Nephron progenitor cell (in vitro differentiated cells): ENCODE results near the gene KRCC1.
A peak's percentile ranks its signal among the peaks of the same experiment; 100 is the strongest.

Experiments
- DNase-seq: peaks from one replicate; pipeline ENCODE4 v3.0.0; 2021
- H3K27ac Mint-ChIP-seq: 2 replicates; pipeline ENCODE4 v1.8.0; 2021; ENCODE audit warnings: mild to moderate bottlenecking, moderate library complexity, mixed read lengths
- H3K27me3 Mint-ChIP-seq: 2 replicates; pipeline ENCODE4 v1.8.0; 2021; ENCODE audit warnings: mild to moderate bottlenecking, low read depth, mixed read lengths; ENCODE audit not compliant: poor library complexity
- H3K36me3 Mint-ChIP-seq: 2 replicates; pipeline ENCODE4 v1.8.0; 2021; ENCODE audit warnings: low read depth, mixed read lengths
- H3K4me1 Mint-ChIP-seq: 2 replicates; pipeline ENCODE4 v1.8.0; 2021; ENCODE audit warnings: mixed read lengths
- H3K4me3 Mint-ChIP-seq: 2 replicates; pipeline ENCODE4 v1.8.0; 2021; ENCODE audit warnings: mild to moderate bottlenecking, moderate library complexity, mixed read lengths
- H3K9me3 Mint-ChIP-seq: 2 replicates; pipeline ENCODE4 v1.8.0; 2021; ENCODE audit warnings: mild to moderate bottlenecking, moderate library complexity, mixed read lengths
- TF ChIP-seq, protein P1 (sequence below): fragments of 200-600 bp; sonication (generic); IDR thresholded peaks from 2 replicates; pipeline ENCODE4 v1.5.0; 2021; ENCODE audit warnings: antibody characterized with exemption

The KRCC1 gene

DNA sequence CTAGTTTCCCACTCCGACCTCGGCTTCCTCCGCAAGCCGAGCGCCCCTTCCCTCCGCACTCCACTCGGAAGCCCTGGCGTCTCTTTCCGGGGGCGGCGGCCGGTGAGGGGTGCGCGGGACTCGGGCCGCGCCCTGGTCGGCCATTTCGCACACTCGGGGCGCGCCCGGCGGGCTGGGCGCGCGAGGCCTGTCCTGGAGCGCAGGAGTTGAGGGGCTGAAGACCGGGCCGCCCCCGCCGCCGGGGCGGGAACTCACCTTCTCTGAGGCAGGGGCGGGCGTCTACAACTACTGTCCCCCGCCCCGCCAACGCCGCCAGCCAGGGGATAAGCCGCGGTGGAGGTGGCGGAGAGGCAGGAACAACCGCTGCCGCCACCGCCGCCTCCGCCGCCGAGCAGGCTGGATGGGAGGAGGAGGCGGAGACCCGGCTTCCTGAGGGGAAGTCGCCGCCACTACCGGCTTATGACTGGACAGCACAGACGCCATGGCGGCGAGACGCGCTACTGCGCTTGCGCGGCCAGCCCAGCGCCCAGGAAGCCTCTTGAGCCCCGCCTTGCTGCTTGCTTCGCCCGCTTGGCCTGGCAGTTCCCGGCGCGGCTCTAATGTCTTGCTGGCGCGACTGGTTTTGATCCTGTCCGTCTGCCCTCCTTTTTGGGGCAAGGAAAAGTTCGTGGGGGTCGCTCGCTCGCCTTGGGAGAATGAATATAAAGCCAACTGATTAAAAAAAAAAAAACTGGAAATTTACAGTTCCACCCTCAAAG is at the start of gene KRCC1:
KRCC1 (minus strand) TSS at position 413 of the 758 bp plus-strand sequence. CDS start 27,220 bp downstream, outside the sequence.
- Mint-ChIP-seq H3K9me3 (no peaks in the 10 kb centered on the region), H3K27ac (peak within 1 kb of the TSS; percentile 88), H3K4me3 (peak within 1 kb of the TSS; percentile 97), H3K27me3 (peaks cover 12% of the 10 kb centered on the region), H3K4me1 (peaks cover 40% of the 10 kb centered on the region), H3K36me3 (peaks cover 26% of the 10 kb centered on the region)
- TF ChIP-seq, protein P1, sequence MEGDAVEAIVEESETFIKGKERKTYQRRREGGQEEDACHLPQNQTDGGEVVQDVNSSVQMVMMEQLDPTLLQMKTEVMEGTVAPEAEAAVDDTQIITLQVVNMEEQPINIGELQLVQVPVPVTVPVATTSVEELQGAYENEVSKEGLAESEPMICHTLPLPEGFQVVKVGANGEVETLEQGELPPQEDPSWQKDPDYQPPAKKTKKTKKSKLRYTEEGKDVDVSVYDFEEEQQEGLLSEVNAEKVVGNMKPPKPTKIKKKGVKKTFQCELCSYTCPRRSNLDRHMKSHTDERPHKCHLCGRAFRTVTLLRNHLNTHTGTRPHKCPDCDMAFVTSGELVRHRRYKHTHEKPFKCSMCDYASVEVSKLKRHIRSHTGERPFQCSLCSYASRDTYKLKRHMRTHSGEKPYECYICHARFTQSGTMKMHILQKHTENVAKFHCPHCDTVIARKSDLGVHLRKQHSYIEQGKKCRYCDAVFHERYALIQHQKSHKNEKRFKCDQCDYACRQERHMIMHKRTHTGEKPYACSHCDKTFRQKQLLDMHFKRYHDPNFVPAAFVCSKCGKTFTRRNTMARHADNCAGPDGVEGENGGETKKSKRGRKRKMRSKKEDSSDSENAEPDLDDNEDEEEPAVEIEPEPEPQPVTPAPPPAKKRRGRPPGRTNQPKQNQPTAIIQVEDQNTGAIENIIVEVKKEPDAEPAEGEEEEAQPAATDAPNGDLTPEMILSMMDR = no peak
- peak; percentile 94 for DNase-seq

DNA sequence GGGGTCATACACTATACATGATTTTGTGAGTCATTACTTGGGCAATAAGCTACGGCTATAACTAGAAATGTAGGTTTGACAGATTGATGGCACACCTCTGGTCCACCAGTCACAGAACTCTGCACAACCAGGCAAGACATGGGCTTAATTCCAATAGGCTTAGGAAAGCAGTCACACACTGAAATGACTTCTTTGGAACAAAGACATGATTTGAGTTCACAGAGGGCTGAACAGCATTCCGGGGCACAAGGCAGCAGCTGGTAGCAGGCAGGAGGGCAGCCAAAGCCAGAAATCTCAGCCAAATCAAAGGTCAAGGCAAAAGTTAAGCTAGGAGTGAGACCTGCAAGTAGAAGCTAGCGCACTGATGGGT is 44.9 kb upstream of the KRCC1 start:
- H3K9me3 Mint-ChIP-seq = no peaks in the 10 kb centered on the region
- H3K27me3 Mint-ChIP-seq = peaks cover 19% of the 10 kb centered on the region
- H3K4me1 Mint-ChIP-seq = peaks cover 13% of the 10 kb centered on the region
- no peaks in the 10 kb centered on the region for H3K36me3 Mint-ChIP-seq
- TF ChIP-seq, protein P1 = no peak
- no peak overlapping the region for H3K4me3 Mint-ChIP-seq
- no peak overlapping the region for H3K27ac Mint-ChIP-seq
- no peak for DNase-seq

DNA sequence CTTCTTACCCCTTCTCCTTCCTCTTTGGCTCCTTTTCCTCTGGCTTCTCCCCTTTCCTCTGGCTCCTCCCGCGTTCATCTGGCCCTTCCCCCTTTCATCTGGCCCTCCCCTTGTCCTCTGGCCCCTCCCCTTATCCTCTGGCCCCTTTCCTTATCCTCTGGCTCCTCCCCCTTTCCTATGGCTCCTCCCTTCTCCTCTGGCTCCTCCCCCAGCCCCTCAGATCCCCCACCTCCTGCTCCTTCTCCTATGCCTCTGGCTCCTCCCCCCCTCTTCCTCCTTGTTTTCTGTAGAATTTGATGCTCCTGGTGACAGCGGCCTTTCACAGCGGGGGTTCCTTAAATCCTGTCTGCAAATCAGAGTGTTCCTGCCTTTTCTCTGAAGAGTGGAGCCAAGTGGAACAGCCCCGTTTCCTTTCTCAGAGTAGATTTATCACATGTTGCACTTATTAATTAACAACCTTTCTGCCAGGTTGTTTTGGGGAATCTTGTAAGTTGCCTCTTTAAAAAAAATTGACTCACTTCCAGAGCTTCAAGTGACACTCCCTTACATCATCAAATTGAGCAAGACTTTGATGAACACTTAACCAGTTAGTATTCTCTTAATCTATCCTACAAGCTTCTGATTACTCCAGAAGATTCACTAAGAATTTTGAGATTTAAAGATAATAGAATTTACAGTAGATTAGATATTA is 44.4 kb upstream of the KRCC1 start:
- TF ChIP-seq, protein P1 = no peak
- no peaks in the 10 kb centered on the region for H3K9me3 Mint-ChIP-seq
- peaks cover 13% of the 10 kb centered on the region for H3K4me1 Mint-ChIP-seq

DNA sequence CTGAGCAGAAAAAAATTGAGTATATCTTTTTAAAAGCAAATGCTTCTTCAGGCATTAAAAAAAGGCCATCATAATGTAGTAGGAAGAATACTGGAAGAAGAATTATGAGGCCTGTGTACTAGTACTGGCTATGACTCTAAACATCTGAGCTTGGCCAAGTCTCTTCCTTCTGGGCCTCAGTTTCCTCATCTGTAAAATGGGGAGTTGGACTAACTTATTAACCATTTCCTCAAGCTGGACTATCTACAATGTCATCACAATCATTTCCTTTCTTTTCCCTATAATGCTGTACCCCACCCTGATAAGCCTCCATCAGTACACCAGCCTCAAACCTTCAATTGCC is 42.9 kb upstream of the KRCC1 start:
- H3K36me3 Mint-ChIP-seq = no peaks in the 10 kb centered on the region
- H3K4me3 Mint-ChIP-seq = no peak overlapping the region
- no peaks in the 10 kb centered on the region for H3K9me3 Mint-ChIP-seq
- no peak for DNase-seq
- H3K27ac Mint-ChIP-seq = no peak overlapping the region
- H3K27me3 Mint-ChIP-seq = peaks cover 12% of the 10 kb centered on the region
- H3K4me1 Mint-ChIP-seq = peaks cover 13% of the 10 kb centered on the region
- TF ChIP-seq, protein P1 = no peak

More for the DNA sequence above, 44.4 kb upstream of the KRCC1 start:
- Mint-ChIP-seq H3K27me3 (peaks cover 19% of the 10 kb centered on the region), H3K27ac (no peak overlapping the region), H3K4me3 (no peak overlapping the region), H3K36me3 (no peaks in the 10 kb centered on the region)
- peak; percentile 79 for DNase-seq

DNA sequence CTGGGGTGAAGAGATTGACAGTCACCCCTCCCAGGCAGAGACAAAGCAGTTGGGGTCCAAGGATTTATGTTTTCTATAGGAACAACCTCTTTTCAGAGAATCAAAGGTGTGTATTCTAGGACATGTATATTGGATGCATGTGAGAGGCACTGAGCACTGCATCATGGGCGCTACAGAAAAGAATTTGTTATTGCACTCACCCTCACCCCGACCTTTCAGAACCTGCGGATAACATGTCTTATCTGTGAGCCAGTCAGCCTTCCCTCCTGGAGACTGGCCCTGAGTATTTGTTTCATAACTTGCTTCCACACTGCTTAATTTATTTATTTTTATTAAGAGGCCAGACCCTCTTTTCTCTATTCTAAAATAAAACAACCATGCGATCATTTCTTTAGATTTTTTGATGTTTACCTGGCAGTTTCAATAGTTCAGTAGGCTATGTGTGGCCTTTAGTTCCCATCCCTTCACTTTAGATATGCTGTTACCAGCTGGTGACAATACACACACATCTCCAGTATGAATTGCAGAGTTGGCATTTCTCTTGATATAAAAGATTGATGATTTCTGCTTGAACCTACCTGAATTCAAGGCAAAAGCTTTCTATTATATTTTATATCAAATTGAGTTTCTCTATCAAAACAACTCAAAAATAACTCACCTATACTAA is 42.4 kb upstream of the KRCC1 start:
- no peak for DNase-seq
- H3K4me1 Mint-ChIP-seq = peaks cover 13% of the 10 kb centered on the region
- H3K4me3 Mint-ChIP-seq = no peak overlapping the region
- TF ChIP-seq, protein P1 = no peak
- H3K27me3 Mint-ChIP-seq = peaks cover 10% of the 10 kb centered on the region
- H3K36me3 Mint-ChIP-seq = no peaks in the 10 kb centered on the region
- no peak overlapping the region for H3K27ac Mint-ChIP-seq
- H3K9me3 Mint-ChIP-seq = no peaks in the 10 kb centered on the region
